Measurements from ENCODE around the gene ROR1.
"Not testable (repeated sequence)": the region's sequence is repeated elsewhere in the genome, so short reads cannot be mapped to it uniquely, and the experiment has no call there.

The ROR1 gene

DNA sequence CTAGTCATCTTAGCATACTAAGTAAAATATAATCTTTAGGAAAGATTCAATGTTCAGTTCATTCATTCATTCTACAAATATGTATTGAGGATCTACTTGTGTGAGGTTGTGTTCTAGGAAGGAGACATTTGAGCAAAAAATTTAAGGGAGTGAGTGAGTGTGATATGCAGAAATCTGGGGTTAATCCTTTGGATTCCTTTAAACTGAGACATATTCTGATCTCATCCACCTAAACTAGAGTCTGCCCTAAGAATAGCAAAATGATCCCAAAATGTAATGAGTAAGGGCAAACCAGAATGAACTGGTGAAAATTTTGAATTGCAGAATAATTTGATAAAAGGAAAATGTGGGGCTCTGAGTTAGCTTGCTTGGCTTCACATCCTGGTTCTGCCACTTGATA is 438.2 kb downstream of the ROR1 start:
- no peak for DNase-seq

DNA sequence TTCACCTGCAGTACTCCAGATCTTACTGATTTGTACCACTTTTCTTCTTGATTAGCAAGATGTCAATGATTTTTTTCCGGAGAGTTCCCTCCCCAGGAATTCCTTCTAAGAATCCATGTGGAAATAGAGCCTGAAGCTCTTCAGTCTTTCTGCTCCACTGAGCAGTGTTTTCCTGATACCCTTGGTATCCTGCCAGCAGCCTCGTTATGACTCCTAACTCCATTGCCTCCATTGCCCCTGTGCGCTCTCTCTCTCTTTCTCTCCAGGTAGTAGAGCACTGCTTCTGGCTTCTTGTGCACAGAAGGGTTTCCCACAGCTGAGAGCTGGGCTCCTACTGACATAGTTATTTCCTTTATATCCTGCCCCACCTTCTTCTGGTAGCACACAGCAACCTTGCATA is 441.8 kb downstream of the ROR1 start:
- no peak for DNase-seq

DNA sequence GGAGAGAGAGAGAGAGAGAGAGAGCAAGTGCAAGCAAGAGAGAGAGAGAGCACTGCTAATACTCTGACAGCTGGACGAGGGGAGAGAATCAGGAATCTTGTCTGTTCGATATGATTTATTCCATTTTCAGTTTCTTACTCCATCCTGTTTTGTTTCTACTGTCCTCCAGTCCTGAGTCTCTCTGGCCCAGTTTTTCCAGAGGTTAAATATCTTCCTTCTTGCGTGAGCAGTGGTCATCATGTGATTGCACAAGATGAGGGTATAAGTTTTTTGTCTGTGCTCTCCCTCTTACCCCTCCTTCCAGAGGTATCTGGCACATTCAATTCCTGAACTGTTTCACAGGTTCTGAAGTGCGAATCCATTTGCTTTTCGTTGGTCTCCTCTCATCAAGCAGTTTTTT is 446.4 kb downstream of the ROR1 start:
- DNase-seq, result no peak

DNA sequence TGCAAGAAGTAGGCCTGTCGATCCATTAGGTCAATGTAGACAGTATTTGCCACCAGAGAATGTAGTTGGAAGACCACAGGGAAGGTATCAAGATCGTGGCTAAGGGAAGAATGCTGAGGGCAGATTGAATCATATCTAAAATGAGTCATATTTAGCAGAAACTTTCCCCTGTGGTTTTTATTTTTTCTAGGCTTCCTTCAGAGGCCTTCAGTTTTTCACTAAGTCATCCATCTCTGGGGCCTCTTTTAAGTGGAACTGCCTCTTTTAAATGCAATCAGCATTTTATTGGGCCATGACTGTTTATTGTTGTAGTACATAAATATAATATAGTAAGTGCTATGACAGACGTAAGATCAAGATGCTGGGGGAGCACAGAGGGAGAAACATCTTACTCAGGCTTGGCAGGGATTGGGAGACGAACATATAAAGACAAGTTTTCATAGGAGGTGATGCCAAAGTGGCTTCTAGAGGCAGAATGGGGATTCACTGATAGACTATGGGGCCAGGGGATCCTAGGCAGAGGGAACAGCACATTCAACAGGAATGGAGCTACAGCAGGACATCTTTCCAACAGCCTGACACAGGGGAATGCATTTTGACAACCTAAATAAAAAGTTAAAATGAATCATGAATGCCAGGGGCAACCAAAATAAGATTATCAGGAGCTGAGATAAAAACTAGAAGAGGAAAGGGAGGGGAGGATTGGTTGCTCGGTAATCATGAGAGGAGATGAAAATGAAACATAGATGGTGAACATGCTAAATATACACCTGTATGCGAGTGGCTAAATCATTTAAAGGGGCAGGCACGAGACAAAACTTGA is 449.7 kb downstream of the ROR1 start:
- DNase-seq, result no peak

DNA sequence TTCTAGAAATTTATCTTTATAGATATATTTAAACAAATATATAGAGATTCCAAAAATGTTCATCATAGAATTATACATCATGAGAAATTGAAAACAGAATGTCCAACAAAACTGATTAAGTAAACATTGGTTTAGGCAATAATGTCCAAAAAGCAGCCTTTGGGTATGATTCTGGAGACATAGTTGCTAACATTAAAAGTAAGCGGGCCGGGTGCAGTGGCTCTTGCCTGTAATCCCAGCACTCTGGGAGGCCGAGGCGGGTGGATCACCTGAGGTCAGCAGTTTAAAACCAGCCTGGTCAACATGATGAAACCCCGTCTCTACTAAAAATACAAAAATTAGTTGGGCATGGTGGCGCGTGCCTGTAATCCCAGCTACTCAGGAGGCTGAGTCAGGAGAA is 450.4 kb downstream of the ROR1 start:
- not testable (repeated sequence) for DNase-seq

DNA sequence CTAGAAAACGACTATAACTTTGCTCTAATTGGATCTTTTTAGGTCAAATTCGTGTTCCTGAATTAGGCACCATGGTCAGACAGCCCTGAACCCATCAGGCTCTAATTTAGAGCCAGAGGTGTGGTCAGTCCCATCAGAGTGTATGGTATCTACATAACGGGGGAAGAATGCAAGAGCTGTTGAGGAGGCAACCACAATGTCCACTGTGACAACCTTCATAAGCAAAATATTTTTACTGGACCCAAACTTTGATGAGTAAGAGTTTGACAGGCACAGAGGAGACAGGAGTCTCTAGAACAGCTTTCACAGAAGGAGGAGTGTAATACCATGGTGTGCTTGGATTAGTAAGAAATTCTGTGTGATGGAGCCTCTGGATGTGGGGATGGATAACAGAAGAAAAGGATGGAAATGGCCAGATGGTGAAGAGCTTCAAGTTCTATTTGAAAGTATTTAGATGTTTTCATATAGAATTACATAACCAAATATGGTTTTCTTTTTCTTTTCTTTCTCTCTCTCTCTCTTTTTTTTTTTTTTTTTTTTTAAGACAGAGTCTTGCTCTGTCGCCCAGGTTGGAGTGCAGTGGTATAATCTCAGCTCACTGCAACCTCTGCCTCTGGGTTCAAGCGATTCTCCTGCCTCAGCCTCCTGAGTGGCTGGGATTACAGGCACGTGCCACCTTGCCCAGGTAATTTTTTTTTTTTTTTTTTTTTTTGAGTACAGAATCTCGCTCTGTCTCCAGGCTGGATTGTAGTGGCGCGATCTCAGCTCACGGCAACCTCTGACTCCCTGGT is 454.5 kb downstream of the ROR1 start:
- DNase-seq, result no peak

DNA sequence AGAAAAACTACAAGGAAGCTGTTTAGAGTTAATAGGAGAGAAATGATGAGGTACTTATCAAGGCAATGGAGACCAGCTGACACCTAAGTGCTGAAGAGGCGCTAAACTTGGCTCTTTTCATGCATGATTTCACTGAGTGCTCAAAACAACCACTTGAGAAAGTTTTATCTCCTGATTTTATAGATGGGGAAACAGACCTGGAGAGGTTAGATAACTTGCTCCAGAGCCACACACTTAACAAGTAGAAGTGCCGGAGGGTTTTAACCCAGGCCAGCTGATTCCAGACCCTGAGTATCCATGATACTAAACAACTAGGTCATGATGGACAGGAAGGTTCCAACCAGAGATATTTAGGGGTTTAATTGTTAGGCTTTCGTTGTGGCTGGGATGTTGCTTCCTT is 455.5 kb downstream of the ROR1 start:
- DNase-seq, result no peak

All from amygdala (tissue), 56 donors.